Left ventricle myocardium inferior (tissue), 1 donor: ENCODE data around the gene P2RX2. TPM values are rescaled to one million over a fixed set of nuclear protein-coding genes. Genes with fewer than 3 reads are reported as not detected.
A peak's percentile ranks its signal among the peaks of the same experiment; 100 is the strongest.

Experiments
- DNase-seq: peaks from one replicate; pipeline ENCODE4 v3.0.0-alpha.2; 2020
- H3K27ac ChIP-seq: fragments of 200-600 bp; replicated peaks from 2 replicates; pipeline ENCODE4 v1.8.0; 2021
- H3K27me3 ChIP-seq: fragments of 200-600 bp; 2 replicates; pipeline ENCODE4 v1.8.0; 2021; ENCODE audit warnings: low read depth
- H3K36me3 ChIP-seq: fragments of 200-600 bp; 2 replicates; pipeline ENCODE4 v1.8.0; 2021
- H3K4me1 ChIP-seq: fragments of 200-600 bp; 2 replicates; pipeline ENCODE4 v1.8.0; 2021
- H3K4me3 ChIP-seq: fragments of 200-600 bp; 2 replicates; pipeline ENCODE4 v1.8.0; 2021; ENCODE audit warnings: mild to moderate bottlenecking, moderate library complexity
- H3K9me3 ChIP-seq: fragments of 200-600 bp; replicated peaks from 2 replicates; pipeline ENCODE4 v1.8.0; 2021
- CTCF ChIP-seq: fragments of 200-600 bp; IDR thresholded peaks from 2 replicates; pipeline ENCODE4 v1.8.0; 2021; ENCODE audit warnings: antibody characterized with exemption, mild to moderate bottlenecking, borderline replicate concordance
- intact Hi-C: fragments of 100-400 bp; cut with micrococcal nuclease; formaldehyde crosslinking; loops from one replicate; pipeline ENCODE4 v1.11.0; 2022
- total RNA-seq: library from RNA; stranded (reverse); fragmentation: NEBNext Ultra II Directional; extraction: Animal tissue kit (Norgen Biotek cat#: 25700); gene quantifications from one replicate; pipeline ENCODE4 v1.2.1, GENCODE V29; 2021
- donor health status: DM: no; HTN: yes; CAD: no; lungs with severe emphysema.

P2RX2 gene
- total RNA-seq, 1 donor from 2014 or later: not detected

DNA sequence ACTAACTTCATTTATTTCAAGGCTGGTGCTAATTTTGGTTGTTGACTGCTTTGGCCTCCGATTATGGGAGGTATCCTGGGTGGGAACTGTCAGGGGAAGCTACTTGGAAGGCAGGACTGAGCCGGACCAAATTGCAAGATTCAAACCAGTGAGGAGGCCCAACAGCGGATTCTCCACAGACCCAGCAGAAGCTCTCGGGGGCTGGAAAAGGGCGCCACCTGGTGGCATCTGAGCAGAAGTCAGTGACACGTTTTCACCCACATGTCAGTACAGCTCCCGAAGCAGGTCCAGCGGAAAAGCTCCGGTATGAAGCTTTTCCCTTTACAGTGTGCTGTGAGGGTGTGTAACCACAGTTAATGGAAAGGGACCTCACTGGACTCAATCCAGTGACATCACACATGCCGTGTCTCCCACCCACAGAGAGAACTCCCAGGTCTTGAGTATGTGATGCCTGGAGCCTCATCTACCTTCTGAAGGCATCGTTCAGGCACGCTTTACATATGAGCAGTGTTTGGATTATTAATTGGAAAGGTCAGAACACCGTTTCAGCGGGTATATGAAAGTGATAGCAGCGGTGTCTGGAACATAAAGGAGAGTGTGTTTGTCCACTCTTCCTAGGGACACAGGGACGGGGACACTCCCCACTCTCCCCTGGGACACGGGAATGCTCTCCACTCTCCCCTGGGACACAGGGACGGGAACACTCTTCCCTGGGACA, 3.6 kb upstream of the P2RX2 start:
- intact Hi-C loops: loop anchor here (10.0 kb wide), 1 partner anchor 200 kb away; no protein-coding TSS in a partner anchor
- Histone ChIP-seq H3K27me3 (peaks cover 89% of the 10 kb centered on the region), H3K4me3 (no peak overlapping the region), H3K27ac (no peak overlapping the region), H3K36me3 (peaks cover 4% of the 10 kb centered on the region), H3K9me3 (peaks cover 25% of the 10 kb centered on the region), H3K4me1 (peaks cover 20% of the 10 kb centered on the region)
- peak; percentile 82 for DNase-seq
- TF ChIP-seq CTCF: peak; percentile 91

- no peak for DNase-seq
- Histone ChIP-seq H3K36me3 (peaks cover 4% of the 10 kb centered on the region), H3K4me1 (peaks cover 14% of the 10 kb centered on the region), H3K27ac (no peak overlapping the region), H3K4me3 (no peak overlapping the region), H3K27me3 (peaks cover 89% of the 10 kb centered on the region), H3K9me3 (peaks cover 25% of the 10 kb centered on the region)
- intact Hi-C loops: loop anchor here (10.0 kb wide), 1 partner anchor 201 kb away; no protein-coding TSS in a partner anchor
- no peak for TF ChIP-seq CTCF
Observed at GRCh38 chr12:132615579-132616038, 3.0 kb upstream of the P2RX2 start.

DNA sequence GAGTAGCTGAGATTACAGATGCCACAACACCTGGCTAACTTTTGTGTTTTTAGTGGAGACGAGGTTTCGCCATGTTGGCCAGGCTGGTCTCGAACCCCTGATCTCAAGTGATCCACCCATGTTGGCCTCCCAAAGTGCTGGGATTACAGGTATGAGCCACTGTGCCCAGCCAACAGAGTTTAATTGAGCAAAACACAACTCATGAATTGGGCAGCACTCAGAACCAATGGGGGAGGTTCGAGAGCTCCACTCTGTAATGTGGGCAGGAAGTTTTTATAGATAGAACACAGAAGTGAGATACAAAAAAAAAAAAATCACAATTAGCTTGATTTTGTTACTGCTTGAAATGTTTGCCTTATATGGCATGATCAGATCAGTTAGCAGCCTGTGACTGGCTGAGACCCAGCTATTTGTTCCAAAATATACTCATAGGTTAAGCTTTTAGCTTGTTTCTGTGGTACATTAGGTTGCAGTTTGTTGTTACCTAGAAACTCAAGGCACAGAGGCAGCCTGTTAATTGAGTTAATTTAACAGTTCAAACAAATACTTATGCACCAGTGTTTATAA, 1.4 kb upstream of the P2RX2 start:
- no peak overlapping the region for H3K27ac ChIP-seq
- no peak for DNase-seq
- no peak for TF ChIP-seq CTCF
- H3K9me3 ChIP-seq: peaks cover 16% of the 10 kb centered on the region
- intact Hi-C loops: loop anchor here (10.0 kb wide), 1 partner anchor 202 kb away; no protein-coding TSS in a partner anchor
- peaks cover 14% of the 10 kb centered on the region for H3K4me1 ChIP-seq
- H3K27me3 ChIP-seq: peaks cover 81% of the 10 kb centered on the region
- H3K4me3 ChIP-seq: no peak overlapping the region
- peaks cover 4% of the 10 kb centered on the region for H3K36me3 ChIP-seq

DNA sequence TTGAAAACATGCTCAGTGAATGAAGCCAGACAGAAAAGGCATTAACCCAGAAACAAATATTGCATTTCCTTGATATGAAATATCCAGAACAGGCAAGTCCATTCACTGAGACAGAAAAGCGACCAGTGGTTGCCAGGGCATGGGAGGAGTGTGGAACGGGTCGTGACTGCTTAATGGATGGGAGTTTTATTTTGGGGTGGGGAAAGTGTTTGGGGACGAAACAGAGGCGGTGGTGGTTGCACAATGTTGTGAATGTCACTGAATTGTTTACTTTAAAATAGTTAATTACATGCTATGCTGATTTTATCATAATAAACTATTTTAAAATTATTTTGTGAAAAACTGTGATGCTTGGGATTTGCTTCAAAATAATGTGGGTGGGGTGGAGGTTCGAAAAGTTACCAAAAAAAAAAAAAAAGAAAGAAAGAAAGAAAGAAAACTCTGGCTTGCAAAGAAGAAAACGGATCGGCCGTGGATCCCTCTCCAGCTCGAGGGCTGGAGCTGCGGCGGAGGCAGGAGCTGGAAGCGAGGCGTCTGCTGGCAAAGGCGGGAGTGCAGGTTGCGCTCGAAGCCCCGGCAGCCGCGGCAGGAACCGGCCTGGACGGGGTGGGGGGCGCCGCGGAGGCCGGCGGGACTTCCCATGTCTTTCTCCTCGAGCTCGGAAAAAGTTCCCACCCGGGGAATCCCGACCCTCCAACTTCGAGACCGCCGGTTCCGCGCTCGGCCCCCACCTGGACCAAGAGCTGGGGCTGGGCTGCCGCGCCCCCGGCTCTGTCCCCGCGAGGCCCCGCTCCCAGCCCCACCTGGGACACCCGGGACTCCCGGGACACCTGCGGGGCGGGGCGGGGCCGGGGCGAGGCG, 524 bp upstream of the P2RX2 start:
- intact Hi-C loops: loop anchor here (10.0 kb wide), 1 partner anchor 203 kb away; no protein-coding TSS in a partner anchor
- no peak for TF ChIP-seq CTCF
- peaks cover 16% of the 10 kb centered on the region for H3K9me3 ChIP-seq
- H3K27ac ChIP-seq: no peak overlapping the region
- H3K4me1 ChIP-seq: peaks cover 23% of the 10 kb centered on the region
- DNase-seq: no peak
- H3K36me3 ChIP-seq: peaks cover 4% of the 10 kb centered on the region
- peak overlapping the region; percentile 11 for H3K4me3 ChIP-seq
- H3K27me3 ChIP-seq: peaks cover 73% of the 10 kb centered on the region

DNA sequence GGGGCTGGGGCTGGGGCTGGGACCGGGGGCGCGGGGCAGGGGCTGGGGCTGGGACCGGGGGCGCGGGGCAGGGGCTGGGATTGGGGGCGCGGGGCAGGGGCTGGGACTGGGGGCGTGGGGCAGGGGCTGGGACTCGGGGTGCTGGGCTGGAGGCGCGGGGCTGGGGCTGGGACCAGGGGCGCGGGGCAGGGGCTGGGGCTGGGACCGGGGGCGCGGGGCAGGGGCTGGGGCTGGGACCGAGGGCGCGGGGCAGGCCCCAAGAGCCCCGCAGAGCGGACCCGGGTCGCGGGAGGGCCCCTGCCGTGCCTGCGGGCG, 452 bp downstream of the P2RX2 start:
- Histone ChIP-seq H3K9me3 (peaks cover 16% of the 10 kb centered on the region), H3K36me3 (peaks cover 5% of the 10 kb centered on the region), H3K27me3 (peaks cover 67% of the 10 kb centered on the region), H3K4me1 (peaks cover 23% of the 10 kb centered on the region), H3K4me3 (no peak overlapping the region), H3K27ac (no peak overlapping the region)
- no peak for TF ChIP-seq CTCF
- no peak for DNase-seq
- intact Hi-C loops: loop anchor here (10.0 kb wide), 1 partner anchor 204 kb away; no protein-coding TSS in a partner anchor
